PC-3 (cell line): Measurements from ENCODE around the gene NCOA7. TPM values are rescaled to one million over a fixed set of nuclear protein-coding genes. Genes with fewer than 3 reads are reported as not detected.

Source experiments
- ATAC-seq: fragments of 200-7000 bp; cut with Tn5 transposase; 2 replicates; pipeline ENCODE4 v1.9.1; 2020; ENCODE audit warnings: mild to moderate bottlenecking, moderate library complexity
- BruUV-seq: library from RNA; stranded (reverse); fragments of 400-500 nt; replicated peaks from 2 replicates; lab custom pipeline; 2021; lab: Mats Ljungman, UMichigan
- CTCF ChIA-PET: fragments of 300-600 bp; sonication (Branson Sonifier 250); formaldehyde crosslinking; loops from one replicate; lab custom pipeline; 2022; ENCODE audit warnings: antibody characterized with exemption; lab: Charles Lee
- POLR2A ChIA-PET: fragments of 300-600 bp; sonication (Branson Sonifier 250); formaldehyde crosslinking; loops from one replicate; lab custom pipeline; 2022; ENCODE audit warnings: antibody characterized with exemption; ENCODE audit not compliant: unreplicated experiment; lab: Charles Lee
- DNase-seq: peaks from one replicate; pipeline ENCODE4 v3.0.0-alpha.2; 2015
- H2AFZ ChIP-seq: fragments of 300-600 bp; sonication (generic); 2 replicates; pipeline ENCODE4 v1.6.0; 2016; ENCODE audit warnings: antibody characterized with exemption, low read length
- H3F3A ChIP-seq: fragments of 300-600 bp; sonication (generic); one replicate; pipeline ENCODE4 v1.6.0; 2017; ENCODE audit warnings: antibody characterized with exemption, low read length, control low read depth, mild to moderate bottlenecking; ENCODE audit not compliant: unreplicated experiment
- H3K27ac ChIP-seq: fragments of 300-600 bp; sonication (generic); 2 replicates; pipeline ENCODE4 v1.5.1; 2016; ENCODE audit warnings: mild to moderate bottlenecking, low read length
- H3K27me3 ChIP-seq: fragments of 300-600 bp; sonication (generic); 2 replicates; pipeline ENCODE4 v1.6.1; 2016; ENCODE audit warnings: low read length, mixed read lengths
- H3K36me3 ChIP-seq: fragments of 300-600 bp; sonication (generic); 2 replicates; pipeline ENCODE4 v1.6.1; 2016; ENCODE audit warnings: low read depth, mixed run types, low read length, mixed read lengths
- H3K4me1 ChIP-seq: fragments of 300-600 bp; sonication (generic); 2 replicates; pipeline ENCODE4 v1.5.1; 2016; ENCODE audit warnings: low read length; ENCODE audit not compliant: insufficient read depth
- H3K4me2 ChIP-seq: fragments of 300-600 bp; sonication (generic); 2 replicates; pipeline ENCODE4 v1.6.0; 2016; ENCODE audit warnings: low read length
- H3K4me3 ChIP-seq: fragments of 300-600 bp; sonication (generic); 2 replicates; pipeline ENCODE4 v1.5.1; 2016; ENCODE audit warnings: mild to moderate bottlenecking, low read length, mixed read lengths
- H3K79me2 ChIP-seq: fragments of 300-600 bp; sonication (generic); 2 replicates; pipeline ENCODE4 v1.6.1; 2017; ENCODE audit warnings: low read length, mixed read lengths
- H3K9ac ChIP-seq: fragments of 300-600 bp; sonication (generic); 2 replicates; pipeline ENCODE4 v1.6.0; 2016; ENCODE audit warnings: mild to moderate bottlenecking, low read length
- H3K9me2 ChIP-seq: fragments of 300-600 bp; sonication (generic); replicated peaks from 2 replicates; pipeline ENCODE4 v1.6.1; 2016; ENCODE audit warnings: mixed run types, low read length, mixed read lengths
- H3K9me3 ChIP-seq: fragments of 300-600 bp; sonication (generic); 2 replicates; pipeline ENCODE4 v1.6.1; 2016; ENCODE audit warnings: low read length, mixed read lengths
- H4K20me1 ChIP-seq: fragments of 300-600 bp; sonication (generic); 2 replicates; pipeline ENCODE4 v1.6.1; 2016; ENCODE audit warnings: low read length, mixed read lengths
- CTCF ChIP-seq: fragments of 300-600 bp; sonication (generic); conservative IDR thresholded peaks from 2 replicates; pipeline ENCODE4 v1.5.1; 2017; ENCODE audit warnings: antibody characterized with exemption, low read depth, mild to moderate bottlenecking, low read length
- EZH2 ChIP-seq: fragments of 300-600 bp; sonication (generic); IDR thresholded peaks from one replicate; pipeline ENCODE4 v1.6.1; 2017; ENCODE audit warnings: antibody characterized with exemption, mild to moderate bottlenecking, low read length; ENCODE audit not compliant: unreplicated experiment
- EZH2phosphoT487 ChIP-seq: fragments of 300-600 bp; sonication (generic); IDR thresholded peaks from 2 replicates; pipeline ENCODE4 v1.6.1; 2018; ENCODE audit warnings: mild to moderate bottlenecking, antibody characterized with exemption, low read length, borderline replicate concordance
- intact Hi-C: fragments of 100-400 bp; cut with micrococcal nuclease; formaldehyde crosslinking; loops from 2 replicates; pipeline ENCODE4 v1.9.0; 2023
- total RNA-seq: library from RNA; depleted of rRNA; stranded (reverse); fragments of >200 nt; gene quantifications from 2 replicates; pipeline ENCODE4 v1.2.3, GENCODE V29; 2014

The NCOA7 gene
- total RNA-seq, 1 experiment from 2014 or later, result 13.4 TPM

DNA sequence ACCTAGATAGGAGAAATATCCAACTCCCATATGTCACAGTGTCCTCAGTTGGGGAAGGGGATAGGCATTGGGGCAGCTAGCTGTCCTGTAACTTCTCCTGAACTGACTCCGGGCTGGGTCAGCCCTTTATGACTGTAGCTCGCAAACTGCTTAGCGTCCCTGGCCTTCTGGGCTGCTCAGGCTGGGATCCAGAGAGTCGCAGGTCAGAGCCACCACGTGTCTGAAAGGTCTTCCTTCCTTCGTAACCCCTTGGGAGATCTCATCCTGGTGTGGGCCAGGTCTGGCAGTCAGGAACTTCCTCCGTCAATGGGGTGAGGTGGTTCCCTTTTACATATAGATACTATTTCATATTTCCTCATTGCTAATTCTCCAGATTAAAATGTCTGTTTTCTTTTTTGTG, 137.0 kb downstream of the NCOA7 start:
- H3K27me3 ChIP-seq, result no peaks in the 10 kb centered on the region
- no peak overlapping the region for H3K4me2 ChIP-seq
- DNase-seq, result no peak
- H3K9me2 ChIP-seq, result no peaks in the 10 kb centered on the region
- H3K9ac ChIP-seq, result no peak overlapping the region
- H4K20me1 ChIP-seq, result no peaks in the 10 kb centered on the region
- no peak for TF ChIP-seq EZH2phosphoT487
- no peak for TF ChIP-seq CTCF
- TF ChIP-seq EZH2, result no peak
- H3K27ac ChIP-seq, result no peak overlapping the region
- no peak overlapping the region for H3K4me3 ChIP-seq
- H2AFZ ChIP-seq, result no peak overlapping the region
- intact Hi-C loops, result no loop called here
- no peaks in the 10 kb centered on the region; the same call in 1 of the 2 replicates for H3K36me3 ChIP-seq
- BruUV-seq, result no TSS peak
- CTCF ChIA-PET, result no interaction called here
- H3F3A ChIP-seq, result no peaks in the 10 kb centered on the region
- POLR2A ChIA-PET, result no interaction called here
- peaks cover 21% of the 10 kb centered on the region for H3K4me1 ChIP-seq
- no peak for ATAC-seq
- no peaks in the 10 kb centered on the region for H3K79me2 ChIP-seq
- H3K9me3 ChIP-seq, result no peaks in the 10 kb centered on the region

GRCh38 chr6:125930765-125931418, 140.1 kb downstream of the NCOA7 start:
- BruUV-seq, result no TSS peak
- no peak overlapping the region for H3K4me2 ChIP-seq
- no peaks in the 10 kb centered on the region for H3K36me3 ChIP-seq
- H3K9ac ChIP-seq, result no peak overlapping the region
- H3K9me3 ChIP-seq, result no peaks in the 10 kb centered on the region
- CTCF ChIA-PET, result no interaction called here
- no peaks in the 10 kb centered on the region for H3F3A ChIP-seq
- ATAC-seq, result no peak
- H3K9me2 ChIP-seq, result no peaks in the 10 kb centered on the region
- TF ChIP-seq EZH2 (no peak), EZH2phosphoT487 (no peak), CTCF (no peak)
- no peak overlapping the region for H3K4me3 ChIP-seq
- DNase-seq, result no peak
- POLR2A ChIA-PET, result no interaction called here
- no peaks in the 10 kb centered on the region for H4K20me1 ChIP-seq
- H3K27me3 ChIP-seq, result no peaks in the 10 kb centered on the region
- no peak overlapping the region for H3K27ac ChIP-seq
- intact Hi-C loops, result no loop called here
- no peak overlapping the region for H2AFZ ChIP-seq
- no peaks in the 10 kb centered on the region for H3K4me1 ChIP-seq
- no peaks in the 10 kb centered on the region for H3K79me2 ChIP-seq

DNA sequence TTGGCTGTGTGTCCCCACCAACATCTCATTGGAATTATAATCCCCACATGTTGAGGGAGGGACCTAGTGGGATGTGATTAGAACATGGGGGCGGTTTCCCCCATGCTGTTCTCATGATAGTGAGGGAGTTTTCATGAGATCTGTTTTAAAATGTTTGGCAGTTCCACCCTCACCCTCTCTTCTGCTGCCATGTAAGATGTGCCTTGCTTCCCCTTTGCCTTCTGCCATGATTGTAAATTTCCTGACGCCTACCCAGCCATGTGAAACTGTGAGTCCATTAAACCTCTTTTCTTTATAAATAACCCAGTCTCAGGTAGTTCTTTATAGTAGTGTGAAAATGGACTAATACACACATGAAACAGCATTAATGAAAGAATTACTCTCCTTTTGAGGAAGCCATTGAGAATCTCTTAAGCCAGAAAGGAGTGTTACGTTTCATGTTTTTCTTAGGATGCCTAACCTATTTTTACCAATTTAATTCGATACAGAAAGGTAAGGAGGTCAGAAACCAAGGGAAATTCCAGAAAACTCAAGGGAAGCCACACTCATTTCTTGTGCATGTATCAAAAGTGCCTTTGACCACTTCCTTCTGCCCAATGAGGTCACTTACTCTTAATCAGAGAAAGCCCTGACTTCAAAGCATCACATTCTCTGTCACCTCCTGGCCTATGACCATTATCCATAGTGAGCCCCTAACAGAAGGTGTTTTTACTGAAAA, 141.1 kb downstream of the NCOA7 start:
- DNase-seq (no peak), ATAC-seq (no peak)
- Histone ChIP-seq H2AFZ (no peak overlapping the region), H3K9ac (no peak overlapping the region), H3K4me1 (no peaks in the 10 kb centered on the region), H3K9me3 (no peaks in the 10 kb centered on the region), H4K20me1 (no peaks in the 10 kb centered on the region), H3K27ac (no peak overlapping the region), H3F3A (no peaks in the 10 kb centered on the region), H3K9me2 (no peaks in the 10 kb centered on the region), H3K4me3 (no peak overlapping the region), H3K36me3 (no peaks in the 10 kb centered on the region), H3K4me2 (no peak overlapping the region), H3K27me3 (no peaks in the 10 kb centered on the region), H3K79me2 (no peaks in the 10 kb centered on the region)
- ChIA-PET POLR2A (no interaction called here), CTCF (no interaction called here)
- no peak for TF ChIP-seq EZH2
- no peak for TF ChIP-seq CTCF
- TF ChIP-seq EZH2phosphoT487, result no peak
- intact Hi-C loops, result no loop called here
- no TSS peak for BruUV-seq
